ENCODE results near the gene ZPBP.
"Not testable (repeated sequence)": the region's sequence is repeated elsewhere in the genome, so short reads cannot be mapped to it uniquely, and the experiment has no call there.

GRCh38 chr7:50041165-50041564 is 51.9 kb downstream of the ZPBP start:
- not testable (repeated sequence) for TF ChIP-seq EZH2 (IDR thresholded peaks at IDR 0.05; ENCODE audit: borderline replicate concordance, insufficient read depth, low read depth, low read length, poor library complexity, severe bottlenecking); CTCF (IDR thresholded peaks at IDR 0.05)

Measured in B cell (primary cell).